ENCODE measurements around the gene MOB3A.

MOB3A gene

GRCh38 chr19:2070986-2071673 is 25.0 kb downstream of the MOB3A start:
- POLR2A ChIA-PET, result no interaction called here
- CTCF ChIA-PET, result interaction anchor here (0.7 kb wide), 1 partner anchor 107 kb away, joined by 4 read pairs; no protein-coding TSS in a partner anchor
- TF ChIP-seq L3MBTL2 (conservative IDR thresholded peaks at IDR 0.05) (no peak), FOXM1 (IDR thresholded peaks at IDR 0.05; ENCODE audit: borderline replicate concordance) (no peak), ZNF384 (IDR thresholded peaks at IDR 0.05) (no peak), ELF4 (IDR thresholded peaks at IDR 0.05) (no peak), HDGF (IDR thresholded peaks at IDR 0.05; ENCODE audit: borderline replicate concordance) (no peak), CTBP1 (IDR thresholded peaks at IDR 0.05; ENCODE audit: borderline replicate concordance) (no peak), FOXK2 (IDR thresholded peaks at IDR 0.05) (no peak), ARNT (IDR thresholded peaks at IDR 0.05) (no peak), SUZ12 (IDR thresholded peaks at IDR 0.05) (no peak), TARDBP (IDR thresholded peaks at IDR 0.05) (no peak), BHLHE40 (IDR thresholded peaks at IDR 0.05; ENCODE audit: borderline replicate concordance) (no peak), NFRKB (IDR thresholded peaks at IDR 0.05) (no peak), SP1 (IDR thresholded peaks at IDR 0.05) (no peak), FOXA1 (IDR thresholded peaks at IDR 0.05) (no peak), LEF1 (IDR thresholded peaks at IDR 0.05; ENCODE audit: borderline replicate concordance) (no peak)
- TF ChIP-seq, protein P1, sequence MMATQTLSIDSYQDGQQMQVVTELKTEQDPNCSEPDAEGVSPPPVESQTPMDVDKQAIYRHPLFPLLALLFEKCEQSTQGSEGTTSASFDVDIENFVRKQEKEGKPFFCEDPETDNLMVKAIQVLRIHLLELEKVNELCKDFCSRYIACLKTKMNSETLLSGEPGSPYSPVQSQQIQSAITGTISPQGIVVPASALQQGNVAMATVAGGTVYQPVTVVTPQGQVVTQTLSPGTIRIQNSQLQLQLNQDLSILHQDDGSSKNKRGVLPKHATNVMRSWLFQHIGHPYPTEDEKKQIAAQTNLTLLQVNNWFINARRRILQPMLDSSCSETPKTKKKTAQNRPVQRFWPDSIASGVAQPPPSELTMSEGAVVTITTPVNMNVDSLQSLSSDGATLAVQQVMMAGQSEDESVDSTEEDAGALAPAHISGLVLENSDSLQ (IDR thresholded peaks at IDR 0.05), result no peak
- no peak for DNase-seq (ENCODE audit: extremely low spot score)

- POLR2A ChIA-PET, result no interaction called here
- TF ChIP-seq L3MBTL2 (conservative IDR thresholded peaks at IDR 0.05) (no peak), CTBP1 (IDR thresholded peaks at IDR 0.05; ENCODE audit: borderline replicate concordance) (no peak), TARDBP (IDR thresholded peaks at IDR 0.05) (no peak), NFRKB (IDR thresholded peaks at IDR 0.05) (no peak), FOXM1 (IDR thresholded peaks at IDR 0.05; ENCODE audit: borderline replicate concordance) (no peak)
- TF ChIP-seq, protein P1 (IDR thresholded peaks at IDR 0.05), result no peak
- CTCF ChIA-PET, result interaction anchor here (0.6 to 1.1 kb wide), 5 partner anchors 11 to 106 kb away, joined by 3 to 6 read pairs (median 3); no protein-coding TSS in a partner anchor
- no peak for DNase-seq (ENCODE audit: extremely low spot score)
Observed at GRCh38 chr19:2070436-2070827, 25.7 kb downstream of the MOB3A start.

DNA sequence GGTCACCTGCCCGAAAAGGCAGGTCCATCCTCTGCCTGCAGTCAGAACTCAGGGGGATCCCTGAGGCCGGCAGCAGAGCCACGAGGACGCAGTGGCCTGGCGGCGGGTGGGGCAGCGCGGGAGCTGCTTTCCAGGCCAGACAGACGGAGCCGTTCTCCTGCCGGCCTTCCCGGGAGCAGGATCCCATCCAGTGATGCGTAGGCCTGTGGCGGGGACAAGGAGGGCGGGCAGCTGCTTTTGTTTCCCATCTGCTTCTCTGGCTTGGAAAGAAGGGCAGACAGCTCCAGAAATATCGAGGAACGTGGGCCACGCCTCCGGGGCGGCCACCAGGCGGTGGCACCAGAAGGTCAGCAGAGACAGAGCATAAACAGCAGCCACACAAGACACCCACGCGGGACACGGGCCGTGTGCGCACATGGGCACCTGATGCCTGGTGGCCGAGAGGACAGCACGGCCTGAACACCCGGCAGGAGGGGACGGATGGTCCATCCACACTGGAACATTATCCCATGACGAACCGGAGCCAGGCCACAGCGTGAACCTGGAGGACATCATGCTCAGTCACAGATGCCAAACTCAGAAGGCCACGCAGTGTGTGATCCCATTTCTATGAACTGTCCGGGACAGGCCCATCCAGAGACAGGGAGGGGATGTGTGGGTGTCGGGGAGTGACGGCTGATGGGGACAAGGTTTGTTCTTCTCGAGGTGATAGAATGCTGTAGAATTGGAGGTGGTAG is 31.2 kb downstream of the MOB3A start:
- POLR2A ChIA-PET, result no interaction called here

GRCh38 chr19:2064395-2064787 is 31.7 kb downstream of the MOB3A start:
- TF ChIP-seq ZNF384 (IDR thresholded peaks at IDR 0.05) (no peak), ARNT (IDR thresholded peaks at IDR 0.05) (no peak), FOXA1 (IDR thresholded peaks at IDR 0.05) (no peak), BHLHE40 (IDR thresholded peaks at IDR 0.05; ENCODE audit: borderline replicate concordance) (no peak), ELF4 (IDR thresholded peaks at IDR 0.05) (no peak), CTBP1 (IDR thresholded peaks at IDR 0.05; ENCODE audit: borderline replicate concordance) (no peak), LEF1 (IDR thresholded peaks at IDR 0.05; ENCODE audit: borderline replicate concordance) (no peak)
- POLR2A ChIA-PET, result interaction anchor here (5.3 kb wide), 1 partner anchor 12 kb away, joined by 33 read pairs; the partner anchor contains the start of gene MKNK2
- CTCF ChIA-PET, result no interaction called here
- DNase-seq (ENCODE audit: extremely low spot score), result no peak

More for the DNA sequence above, 31.2 kb downstream of the MOB3A start:
- DNase-seq (ENCODE audit: extremely low spot score), result no peak
- CTCF ChIA-PET, result no interaction called here
- no peak for TF ChIP-seq SUZ12 (IDR thresholded peaks at IDR 0.05)
- TF ChIP-seq ARNT (IDR thresholded peaks at IDR 0.05), result no peak

- ChIA-PET POLR2A (interaction anchor here (5.3 kb wide), 1 partner anchor 12 kb away, joined by 33 read pairs; the partner anchor contains the start of gene MKNK2), CTCF (no interaction called here)
- no peak for DNase-seq (ENCODE audit: extremely low spot score)
- TF ChIP-seq NFRKB (IDR thresholded peaks at IDR 0.05) (no peak), BHLHE40 (IDR thresholded peaks at IDR 0.05; ENCODE audit: borderline replicate concordance) (no peak)
- TF ChIP-seq, protein P1 (IDR thresholded peaks at IDR 0.05), result no peak
Observed at GRCh38 chr19:2063824-2064223, 32.3 kb downstream of the MOB3A start.

- TF ChIP-seq TARDBP (IDR thresholded peaks at IDR 0.05) (no peak), CTBP1 (IDR thresholded peaks at IDR 0.05; ENCODE audit: borderline replicate concordance) (no peak), ELF4 (IDR thresholded peaks at IDR 0.05) (no peak), BHLHE40 (IDR thresholded peaks at IDR 0.05; ENCODE audit: borderline replicate concordance) (no peak), ZNF384 (IDR thresholded peaks at IDR 0.05) (no peak), LEF1 (IDR thresholded peaks at IDR 0.05; ENCODE audit: borderline replicate concordance) (no peak), FOXK2 (IDR thresholded peaks at IDR 0.05) (no peak), SP1 (IDR thresholded peaks at IDR 0.05) (no peak), HDGF (IDR thresholded peaks at IDR 0.05; ENCODE audit: borderline replicate concordance) (no peak), FOXM1 (IDR thresholded peaks at IDR 0.05; ENCODE audit: borderline replicate concordance) (no peak), L3MBTL2 (conservative IDR thresholded peaks at IDR 0.05) (no peak)
- no peak for DNase-seq (ENCODE audit: extremely low spot score)
- ChIA-PET CTCF (no interaction called here), POLR2A (interaction anchor here (0.9 to 5.3 kb wide), 3 partner anchors 11 to 76 kb away, joined by 3 to 33 read pairs (median 3); partner anchors contain the start of gene MKNK2)
Observed at GRCh38 chr19:2062770-2063169, 33.4 kb downstream of the MOB3A start.

Measured in HEK293T (cell line).